GM12878 (cell line): ENCODE data around the gene PHC3. TPM values are rescaled to one million over a fixed set of nuclear protein-coding genes. Genes with fewer than 3 reads are reported as not detected.

Experiments used
- ATAC-seq: fragments of 200-7000 bp; cut with Tn5 transposase; 3 replicates; pipeline ENCODE4 v1.9.1; 2020; ENCODE audit warnings: mild to moderate bottlenecking, moderate library complexity
- Bru-seq: library from RNA; stranded (reverse); fragments of 400-500 nt; gene quantifications from one replicate; lab custom pipeline; 2021; lab: Mats Ljungman, UMichigan
- BruChase-seq, 2 experiments: library from RNA; stranded (reverse); fragments of 400-500 nt; gene quantifications; one replicate each; lab custom pipeline; 2021; lab: Mats Ljungman, UMichigan
- BruUV-seq: library from RNA; stranded (reverse); fragments of 400-500 nt; replicated peaks from 2 replicates; lab custom pipeline; 2021; lab: Mats Ljungman, UMichigan
- CTCF ChIA-PET: fragments of 300-600 bp; sonication (Branson Sonifier 250); formaldehyde crosslinking; extraction: SDS; loops from one replicate; lab custom pipeline; 2021; ENCODE audit warnings: inconsistent platforms; lab: Yijun Ruan, JAX
- POLR2A ChIA-PET: fragments of 350-600 bp; formaldehyde crosslinking; extraction: SDS; loops from one replicate; lab custom pipeline; 2021; ENCODE audit warnings: inconsistent platforms; lab: Charles Lee
- RAD21 ChIA-PET: fragments of 300-600 bp; sonication (Branson Sonifier 250); formaldehyde crosslinking; loops from one replicate; lab custom pipeline; 2023; ENCODE audit warnings: antibody characterized with exemption; ENCODE audit not compliant: unreplicated experiment; lab: Charles Lee
- SMC1A ChIA-PET: fragments of 300-600 bp; sonication (Branson Sonifier 250); formaldehyde crosslinking; loops from one replicate; lab custom pipeline; 2023; ENCODE audit not compliant: unreplicated experiment, uncharacterized antibody; lab: Charles Lee
- DNase-seq: peaks from one replicate; pipeline ENCODE4 v3.0.0-alpha.2; 2011; ENCODE audit warnings: low read depth, low spot score
- FAIRE-seq: peaks from 3 replicates; lab custom pipeline; 2011; peaks lifted over from hg19 to GRCh38; lab: Jason Lieb, UNC
- H2AFZ ChIP-seq: 2 replicates; pipeline ENCODE4 v1.6.0; 2011; ENCODE audit warnings: low read depth, low read length, control low read depth; ENCODE audit not compliant: control insufficient read depth
- H3K27ac ChIP-seq: 2 replicates; pipeline ENCODE4 v1.5.1; 2011; ENCODE audit warnings: control low read depth; ENCODE audit not compliant: control insufficient read depth, insufficient read depth
- H3K27me3 ChIP-seq, 2 experiments: replicated peaks in 1 of 2; 2 replicates each; pipeline versions ENCODE4 v1.6.0 to v1.6.1; 2011; ENCODE audit warnings: low read length in 1 of 2; ENCODE audit not compliant: control insufficient read depth in 2 of 2, insufficient read depth in 2 of 2
- H3K36me3 ChIP-seq, 2 experiments: 2 replicates each; pipeline ENCODE4 v1.5.1; 2011; ENCODE audit warnings: low read length in 1 of 2; ENCODE audit not compliant: control insufficient read depth in 2 of 2, insufficient read depth in 2 of 2
- H3K4me1 ChIP-seq: 2 replicates; pipeline ENCODE4 v1.6.1; 2011; ENCODE audit warnings: mild to moderate bottlenecking, low read length, moderate library complexity, mixed read lengths; ENCODE audit not compliant: control insufficient read depth, insufficient read depth
- H3K4me2 ChIP-seq: 2 replicates; pipeline ENCODE4 v1.6.0; 2011; ENCODE audit warnings: control low read depth; ENCODE audit not compliant: control insufficient read depth, insufficient read depth
- H3K4me3 ChIP-seq: fragments of 200-600 bp; sonication (generic); 2 replicates; pipeline ENCODE4 v1.5.1; 2016
- H3K79me2 ChIP-seq: 2 replicates; pipeline ENCODE4 v1.6.0; 2011; ENCODE audit warnings: low read length; ENCODE audit not compliant: control insufficient read depth, insufficient read depth
- H3K9ac ChIP-seq: 2 replicates; pipeline ENCODE4 v1.8.0; 2011; ENCODE audit warnings: low read length, control low read depth, mixed read lengths; ENCODE audit not compliant: control insufficient read depth, insufficient read depth
- H3K9me3 ChIP-seq: replicated peaks from 3 replicates; pipeline ENCODE4 v1.5.1; 2011; ENCODE audit warnings: mild to moderate bottlenecking, low read length; ENCODE audit not compliant: control insufficient read depth, insufficient read depth
- H4K20me1 ChIP-seq: 2 replicates; pipeline ENCODE4 v1.6.0; 2011; ENCODE audit not compliant: control insufficient read depth, insufficient read depth
- GATAD2B ChIP-seq: fragments of 450-650 bp; conservative IDR thresholded peaks from 2 replicates; pipeline ENCODE4 v1.6.1; 2017; ENCODE audit warnings: low read depth, mild to moderate bottlenecking, moderate library complexity
- IKZF1 ChIP-seq: fragments of 450-650 bp; conservative IDR thresholded peaks from 2 replicates; pipeline ENCODE4 v1.6.1; 2017; ENCODE audit warnings: antibody characterized with exemption, mild to moderate bottlenecking
- NR2C2 ChIP-seq: IDR thresholded peaks from 2 replicates; pipeline ENCODE4 v1.6.1; 2011; ENCODE audit warnings: borderline replicate concordance, low read depth; ENCODE audit not compliant: control insufficient read depth, insufficient read length
- PAX8 ChIP-seq: fragments of 450-650 bp; IDR thresholded peaks from 2 replicates; pipeline ENCODE4 v1.6.1; 2017; ENCODE audit warnings: mild to moderate bottlenecking, moderate library complexity
- RUNX3 ChIP-seq: IDR thresholded peaks from 2 replicates; pipeline ENCODE4 v1.6.1; 2012; ENCODE audit warnings: low read length, inconsistent platforms
- SUZ12 ChIP-seq: fragments of 200-600 bp; sonication (generic); IDR thresholded peaks from one replicate; pipeline ENCODE4 v1.6.1; 2018; ENCODE audit warnings: antibody characterized with exemption, mild to moderate bottlenecking; ENCODE audit not compliant: unreplicated experiment
- WGBS: methylation state at CpG from one replicate; pipeline ENCODE4 v1.1.6; 2016; ENCODE audit warnings: low lambda C conversion rate; ENCODE audit not compliant: insufficient replicate concordance, insufficient coverage; ENCODE audit errors: missing lambda C conversion rate; 5-methylcytosine and 5-hydroxymethylcytosine counted together
- in situ Hi-C: fragments of 300-500 bp; cut with MboI; formaldehyde crosslinking; loops from 9 replicates; pipeline ENCODE4 v1.14.3; 2018; ENCODE audit warnings: mixed read lengths
- intact Hi-C: fragments of 100-400 bp; cut with micrococcal nuclease; formaldehyde crosslinking; loops from one replicate; pipeline ENCODE4 v1.14.2; 2022; ENCODE audit not compliant: unreplicated experiment
- long read RNA-seq, 2 experiments: library from polyadenylated mRNA; unstranded; transcript quantifications; one replicate each; pipeline ENCODE4 v2.0.0, GENCODE V29; 2019 to 2020
- polyA minus RNA-seq, 3 experiments: library from RNA; depleted of rRNA, polyadenylated mRNA; stranded (reverse); fragments of >200 nt; gene quantifications; 2 replicates each; pipeline ENCODE4 v1.2.3, GENCODE V29; 2011
- polyA plus RNA-seq, 11 experiments: library from polyadenylated mRNA; depleted of rRNA in 4 of 11; unstranded in 6 of 11; stranded (reverse) in 5 of 11; fragments of >200 nt; fragmentation: Nextera tagmentation in 4 of 11; fragmentation: Illumina TruSeq in 1 of 11; extraction: Ambion mirVana in 4 of 11; extraction: Trizol in 1 of 11; gene quantifications; 1 replicate in 1 of 11; 2 replicates in 10 of 11; pipeline versions ENCODE4 v1.2.1 to v1.2.3, GENCODE V29; 2011 to 2016; ENCODE audit warnings: inconsistent platforms in 2 of 11, missing spikeins in 2 of 11, low read depth in 1 of 11
- total RNA-seq, 4 experiments: library from RNA; depleted of rRNA in 3 of 4; stranded (reverse); fragments of >200 nt in 3 of 4; fragmentation: Illumina TruSeq in 1 of 4; extraction: Trizol in 1 of 4; gene quantifications; 2 replicates each; pipeline versions ENCODE4 v1.2.1 to v1.2.3, GENCODE V29; 2013 to 2021
- TF ChIP-seq, protein P1 (sequence below): fragments of 450-650 bp; IDR thresholded peaks from 2 replicates; pipeline ENCODE4 v1.6.1; 2017; ENCODE audit warnings: mild to moderate bottlenecking, moderate library complexity

Gene PHC3, protein sequence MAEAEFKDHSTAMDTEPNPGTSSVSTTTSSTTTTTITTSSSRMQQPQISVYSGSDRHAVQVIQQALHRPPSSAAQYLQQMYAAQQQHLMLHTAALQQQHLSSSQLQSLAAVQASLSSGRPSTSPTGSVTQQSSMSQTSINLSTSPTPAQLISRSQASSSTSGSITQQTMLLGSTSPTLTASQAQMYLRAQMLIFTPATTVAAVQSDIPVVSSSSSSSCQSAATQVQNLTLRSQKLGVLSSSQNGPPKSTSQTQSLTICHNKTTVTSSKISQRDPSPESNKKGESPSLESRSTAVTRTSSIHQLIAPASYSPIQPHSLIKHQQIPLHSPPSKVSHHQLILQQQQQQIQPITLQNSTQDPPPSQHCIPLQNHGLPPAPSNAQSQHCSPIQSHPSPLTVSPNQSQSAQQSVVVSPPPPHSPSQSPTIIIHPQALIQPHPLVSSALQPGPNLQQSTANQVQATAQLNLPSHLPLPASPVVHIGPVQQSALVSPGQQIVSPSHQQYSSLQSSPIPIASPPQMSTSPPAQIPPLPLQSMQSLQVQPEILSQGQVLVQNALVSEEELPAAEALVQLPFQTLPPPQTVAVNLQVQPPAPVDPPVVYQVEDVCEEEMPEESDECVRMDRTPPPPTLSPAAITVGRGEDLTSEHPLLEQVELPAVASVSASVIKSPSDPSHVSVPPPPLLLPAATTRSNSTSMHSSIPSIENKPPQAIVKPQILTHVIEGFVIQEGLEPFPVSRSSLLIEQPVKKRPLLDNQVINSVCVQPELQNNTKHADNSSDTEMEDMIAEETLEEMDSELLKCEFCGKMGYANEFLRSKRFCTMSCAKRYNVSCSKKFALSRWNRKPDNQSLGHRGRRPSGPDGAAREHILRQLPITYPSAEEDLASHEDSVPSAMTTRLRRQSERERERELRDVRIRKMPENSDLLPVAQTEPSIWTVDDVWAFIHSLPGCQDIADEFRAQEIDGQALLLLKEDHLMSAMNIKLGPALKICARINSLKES
- 197 and 221 TPM in 2 replicates for total RNA-seq (2013; cell fraction: nucleolus; rRNA removed)
- total RNA-seq (2014; rRNA removed): 14.2 and 15.2 TPM in 2 replicates
- total RNA-seq (2014; rRNA removed; fragmentation: Illumina TruSeq; extraction: Trizol): 20.5 and 25.2 TPM in 2 replicates
- 25.4 and 31.0 TPM in 2 replicates for total RNA-seq (2021)
- 37.7 TPM for polyA plus RNA-seq (2011; ENCODE audit: low read depth)
- polyA plus RNA-seq (2011; rRNA removed): 36.4 and 58.0 TPM in 2 replicates
- polyA plus RNA-seq (2011; cell fraction: cytosol; rRNA removed): 49.1 and 49.2 TPM in 2 replicates
- 60.0 and 88.0 TPM in 2 replicates for polyA plus RNA-seq (2011; cell fraction: nucleus; rRNA removed)
- polyA plus RNA-seq (2012): 22.3 and 53.4 TPM in 2 replicates
- polyA plus RNA-seq (2014; fragmentation: Illumina TruSeq; extraction: Trizol): 18.9 and 21.4 TPM in 2 replicates
- polyA plus RNA-seq (2014; fragmentation: Nextera tagmentation; extraction: Ambion mirVana): 1 to 10 TPM; 3.3 to 5.8 TPM
- polyA plus RNA-seq (2014; rRNA removed): 12.1 and 15.0 TPM in 2 replicates
- 10 to 100 TPM; 57.7 to 62.3 TPM for polyA plus RNA-seq (2016; fragmentation: Nextera tagmentation; extraction: Ambion mirVana)
- 172 and 238 TPM in 2 replicates for polyA minus RNA-seq (2011; rRNA and poly(A)+ RNA removed)
- polyA minus RNA-seq (2011; cell fraction: cytosol; rRNA and poly(A)+ RNA removed): 15.1 and 18.0 TPM in 2 replicates
- 87.3 and 97.9 TPM in 2 replicates for polyA minus RNA-seq (2011; cell fraction: nucleus; rRNA and poly(A)+ RNA removed)
- Bru-seq, nascent RNA: percentile 94 among the genes with signal in this experiment
- BruChase-seq, experiment 1, labeled RNA remaining after a 6-hour chase: percentile 95 among the genes with signal in this experiment
- percentile 95 among the genes with signal in this experiment for BruChase-seq, experiment 2, labeled RNA remaining after a 2-hour chase
- long read RNA-seq, experiment 1, full-length matches to known transcripts: 1 of 5 reads
- long read RNA-seq, experiment 1, partial matches to known transcripts: 0 of 5 reads
- long read RNA-seq, experiment 1, other reads (novel, unspliced or antisense): 4 of 5 reads
- long read RNA-seq, experiment 2, partial matches to known transcripts: 2 of 17 reads
- long read RNA-seq, experiment 2, other reads (novel, unspliced or antisense): 11 of 17 reads

DNA sequence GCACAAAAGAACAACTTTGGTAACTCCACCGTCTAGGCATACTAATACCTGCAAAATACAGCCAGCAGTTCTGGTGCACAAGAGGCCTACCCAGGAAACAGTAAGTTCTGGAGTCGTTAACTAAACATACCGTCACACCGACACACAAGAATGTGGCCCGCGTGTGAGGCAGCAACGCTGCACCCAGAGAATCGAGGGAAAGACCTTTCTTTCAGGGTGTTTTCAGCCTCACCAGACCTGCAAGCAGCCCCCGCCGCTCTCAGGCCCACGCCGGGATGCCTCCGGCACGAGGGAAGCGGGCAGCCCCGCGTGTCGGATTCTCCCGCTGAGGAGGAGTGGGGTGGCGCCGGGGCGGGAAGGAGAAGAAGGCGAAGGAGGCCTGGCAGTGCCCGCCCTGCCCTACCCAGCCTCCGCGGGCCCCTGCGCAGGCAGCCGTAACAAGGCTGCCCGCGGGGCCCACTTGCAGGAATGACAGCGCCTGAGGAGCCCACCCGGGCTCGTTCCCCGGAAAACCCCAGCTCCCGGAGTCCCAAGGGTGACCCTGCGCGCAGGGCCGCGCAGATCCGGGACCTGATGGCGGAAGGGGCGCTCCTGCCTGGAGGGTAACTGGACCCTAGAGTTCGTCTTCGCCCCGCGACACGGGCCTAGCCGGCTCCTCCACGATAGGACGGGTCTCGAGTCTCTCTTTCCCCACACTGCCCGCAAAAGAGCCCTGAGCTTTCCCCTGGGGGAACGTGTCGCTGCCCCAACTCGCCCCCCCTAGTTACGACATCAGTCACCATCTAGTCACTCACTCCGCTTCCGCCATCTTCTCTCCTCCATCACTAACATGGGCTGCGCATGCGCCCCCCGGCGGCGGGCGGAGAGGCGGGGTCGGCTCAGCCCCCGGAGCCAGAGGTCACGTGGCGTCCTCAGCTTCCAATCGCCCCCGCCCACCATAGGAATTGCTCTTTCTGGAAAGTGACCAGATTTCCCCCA, at the start of gene PHC3:
PHC3 (minus strand) TSS at position 826 of the 978 bp plus-strand sequence; CDS start at position 808, 18 bp downstream.
- peak; percentile 80 for ATAC-seq
- H2AFZ ChIP-seq: peak within 1 kb of the TSS; percentile 76
- peak within 1 kb of the TSS; percentile 89 for H3K4me3 ChIP-seq
- intact Hi-C loops: loop anchor here (5.0 kb wide), 4 partner anchors 54 to 419 kb away; partner anchors contain the start of gene SKIL
- in situ Hi-C loops: no loop called here
- peak within 1 kb of the TSS; percentile 88 for H3K4me2 ChIP-seq
- FAIRE-seq: no peak
- peaks cover 48% of the 10 kb centered on the region for H3K79me2 ChIP-seq
- no peaks in the 10 kb centered on the region for H4K20me1 ChIP-seq
- POLR2A ChIA-PET: interaction anchor here (0.9 to 1.4 kb wide), 5 partner anchors 9 to 29 kb away, joined by 3 to 6 read pairs (median 3); no protein-coding TSS in a partner anchor
- TSS peak; percentile 68 for BruUV-seq
- peaks cover 3% of the 10 kb centered on the region for H3K4me1 ChIP-seq
- no peaks in the 10 kb centered on the region for H3K9me3 ChIP-seq
- peak; percentile 73 for DNase-seq
- H3K9ac ChIP-seq: peak within 1 kb of the TSS; percentile 98
- under 1% methylated on average over 61 of the region's 71 CpGs for WGBS
- H3K27ac ChIP-seq: peak within 1 kb of the TSS; percentile 98
- no peaks in the 10 kb centered on the region for H3K27me3 ChIP-seq
- peaks cover 0 to 17% of the 10 kb centered on the region in 2 experiments; a peak in 3 of 4 replicates for H3K36me3 ChIP-seq
- CTCF ChIA-PET: interaction anchor here (0.6 to 1.2 kb wide), 3 partner anchors 9 to 230 kb away, joined by 3 read pairs; no protein-coding TSS in a partner anchor
- RAD21 ChIA-PET: interaction anchor here (0.8 to 2.9 kb wide), 9 partner anchors 11 to 180 kb away, joined by 3 to 8 read pairs (median 4); partner anchors contain the start of gene SKIL
- SMC1A ChIA-PET: interaction anchor here (0.6 to 2.7 kb wide), 13 partner anchors 8 to 335 kb away, joined by 3 to 19 read pairs (median 3); partner anchors contain the start of gene PRKCI
- peak; percentile 80 for TF ChIP-seq IKZF1
- TF ChIP-seq RUNX3: peak; percentile 52; the same call in 1 of the 2 replicates
- no peak for TF ChIP-seq SUZ12
- TF ChIP-seq GATAD2B: peak; percentile 79; the same call in 1 of the 2 replicates
- TF ChIP-seq PAX8: no peak
- no peak for TF ChIP-seq NR2C2
- TF ChIP-seq, protein P1, sequence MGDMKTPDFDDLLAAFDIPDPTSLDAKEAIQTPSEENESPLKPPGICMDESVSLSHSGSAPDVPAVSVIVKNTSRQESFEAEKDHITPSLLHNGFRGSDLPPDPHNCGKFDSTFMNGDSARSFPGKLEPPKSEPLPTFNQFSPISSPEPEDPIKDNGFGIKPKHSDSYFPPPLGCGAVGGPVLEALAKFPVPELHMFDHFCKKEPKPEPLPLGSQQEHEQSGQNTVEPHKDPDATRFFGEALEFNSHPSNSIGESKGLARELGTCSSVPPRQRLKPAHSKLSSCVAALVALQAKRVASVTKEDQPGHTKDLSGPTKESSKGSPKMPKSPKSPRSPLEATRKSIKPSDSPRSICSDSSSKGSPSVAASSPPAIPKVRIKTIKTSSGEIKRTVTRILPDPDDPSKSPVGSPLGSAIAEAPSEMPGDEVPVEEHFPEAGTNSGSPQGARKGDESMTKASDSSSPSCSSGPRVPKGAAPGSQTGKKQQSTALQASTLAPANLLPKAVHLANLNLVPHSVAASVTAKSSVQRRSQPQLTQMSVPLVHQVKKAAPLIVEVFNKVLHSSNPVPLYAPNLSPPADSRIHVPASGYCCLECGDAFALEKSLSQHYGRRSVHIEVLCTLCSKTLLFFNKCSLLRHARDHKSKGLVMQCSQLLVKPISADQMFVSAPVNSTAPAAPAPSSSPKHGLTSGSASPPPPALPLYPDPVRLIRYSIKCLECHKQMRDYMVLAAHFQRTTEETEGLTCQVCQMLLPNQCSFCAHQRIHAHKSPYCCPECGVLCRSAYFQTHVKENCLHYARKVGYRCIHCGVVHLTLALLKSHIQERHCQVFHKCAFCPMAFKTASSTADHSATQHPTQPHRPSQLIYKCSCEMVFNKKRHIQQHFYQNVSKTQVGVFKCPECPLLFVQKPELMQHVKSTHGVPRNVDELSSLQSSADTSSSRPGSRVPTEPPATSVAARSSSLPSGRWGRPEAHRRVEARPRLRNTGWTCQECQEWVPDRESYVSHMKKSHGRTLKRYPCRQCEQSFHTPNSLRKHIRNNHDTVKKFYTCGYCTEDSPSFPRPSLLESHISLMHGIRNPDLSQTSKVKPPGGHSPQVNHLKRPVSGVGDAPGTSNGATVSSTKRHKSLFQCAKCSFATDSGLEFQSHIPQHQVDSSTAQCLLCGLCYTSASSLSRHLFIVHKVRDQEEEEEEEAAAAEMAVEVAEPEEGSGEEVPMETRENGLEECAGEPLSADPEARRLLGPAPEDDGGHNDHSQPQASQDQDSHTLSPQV: no peak
